Mesodermal cell (in vitro differentiated cells): Measurements from ENCODE around the gene SLC17A2.

Source experiments
- H3K27ac ChIP-seq: 2 replicates; pipeline ENCODE4 v1.7.0; 2013; ENCODE audit warnings: mild to moderate bottlenecking, low read depth, low read length, moderate library complexity; ENCODE audit not compliant: severe bottlenecking
- H3K36me3 ChIP-seq: 2 replicates; pipeline ENCODE4 v1.7.1; 2013; ENCODE audit warnings: mild to moderate bottlenecking, low read length, moderate library complexity; ENCODE audit not compliant: control insufficient read depth, insufficient read depth
- H3K4me1 ChIP-seq: one replicate; pipeline ENCODE4 v1.7.1; 2013; ENCODE audit warnings: mild to moderate bottlenecking, low read length; ENCODE audit not compliant: insufficient read depth, control insufficient read depth, poor library complexity, severe bottlenecking
- H3K4me3 ChIP-seq: 2 replicates; pipeline ENCODE4 v1.7.0; 2013; ENCODE audit warnings: low read length, control low read depth, mild to moderate bottlenecking; ENCODE audit not compliant: insufficient read depth, poor library complexity, severe bottlenecking; ENCODE audit errors: extremely low read depth
- H3K9me3 ChIP-seq: 2 replicates; pipeline ENCODE4 v1.7.1; 2013; ENCODE audit warnings: mild to moderate bottlenecking, low read length, moderate library complexity; ENCODE audit not compliant: control insufficient read depth
- WGBS, 2 experiments: methylation state at CpG; one replicate each; pipeline ENCODE4 v1.1.5; 2013; ENCODE audit warnings: missing lambda C conversion rate in 2 of 2; ENCODE audit not compliant: insufficient coverage in 2 of 2; 5-methylcytosine and 5-hydroxymethylcytosine counted together

SLC17A2 gene

GRCh38 chr6:25918083-25918683, 12.3 kb downstream of the SLC17A2 start:
- 50% methylated on average over 1 of the region's 5 CpGs; no CpG with 5 or more reads in 1 of the 2 experiments for WGBS, 2 experiments
- Histone ChIP-seq H3K27ac (no peak overlapping the region), H3K4me3 (no peak overlapping the region), H3K36me3 (no peaks in the 10 kb centered on the region), H3K4me1 (no peaks in the 10 kb centered on the region), H3K9me3 (no peaks in the 10 kb centered on the region)

- Histone ChIP-seq H3K9me3 (no peaks in the 10 kb centered on the region), H3K27ac (no peak overlapping the region), H3K36me3 (no peaks in the 10 kb centered on the region), H3K4me3 (no peak overlapping the region), H3K4me1 (no peaks in the 10 kb centered on the region)
- WGBS, 2 experiments = 90 to 97% methylated on average over 2 to 4 of the region's 7 CpGs
Observed at GRCh38 chr6:25916789-25917490, 13.6 kb downstream of the SLC17A2 start.

DNA sequence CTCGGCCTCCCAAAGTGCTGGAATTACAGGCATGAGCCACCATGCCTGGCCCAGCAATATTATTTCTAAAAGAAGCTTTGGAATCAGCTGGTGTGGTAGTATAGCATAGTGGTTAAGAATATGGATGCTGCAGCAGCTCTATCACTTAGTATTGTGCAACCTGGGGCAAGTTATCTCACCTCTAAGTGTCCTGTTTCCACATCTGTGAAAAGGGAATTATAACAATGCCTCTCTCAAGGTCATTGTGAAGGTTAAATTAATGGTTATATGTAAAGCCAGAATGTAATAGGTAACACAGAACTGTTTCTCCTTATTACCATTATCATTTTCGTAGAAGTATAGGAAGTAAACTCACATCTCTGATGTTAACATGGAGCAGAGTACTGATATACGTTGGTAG, 14.2 kb downstream of the SLC17A2 start:
- 71 to 79% methylated on average over 1 of the region's 3 CpGs for WGBS, 2 experiments
- no peaks in the 10 kb centered on the region for H3K36me3 ChIP-seq
- no peak overlapping the region for H3K4me3 ChIP-seq
- H3K27ac ChIP-seq = no peak overlapping the region
- H3K9me3 ChIP-seq = no peaks in the 10 kb centered on the region
- no peaks in the 10 kb centered on the region for H3K4me1 ChIP-seq

DNA sequence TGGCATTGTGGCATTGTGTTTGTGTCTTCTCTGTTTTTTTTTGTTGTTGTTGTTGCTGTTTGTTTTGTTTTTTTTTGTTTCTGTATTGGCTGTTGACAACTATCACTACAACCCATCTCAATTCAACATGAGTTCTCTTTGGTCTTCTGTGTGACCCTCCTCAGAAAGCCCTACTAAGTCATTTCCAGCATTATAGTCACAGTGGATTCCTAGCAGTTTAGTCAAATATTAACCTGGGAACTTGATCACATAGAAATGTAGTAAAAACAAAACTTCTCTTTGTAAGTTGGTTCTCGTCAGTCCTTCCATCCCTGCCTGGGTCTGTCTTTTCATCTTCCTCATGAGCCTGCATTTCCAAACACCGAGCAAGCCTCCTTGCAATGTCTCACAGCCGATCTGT, 16.8 kb downstream of the SLC17A2 start:
- Histone ChIP-seq H3K36me3 (no peaks in the 10 kb centered on the region), H3K9me3 (no peaks in the 10 kb centered on the region), H3K4me3 (no peak overlapping the region), H3K4me1 (no peaks in the 10 kb centered on the region), H3K27ac (no peak overlapping the region)
- WGBS, 2 experiments = 56 to 80% methylated on average over 2 to 3 of the region's 3 CpGs

DNA sequence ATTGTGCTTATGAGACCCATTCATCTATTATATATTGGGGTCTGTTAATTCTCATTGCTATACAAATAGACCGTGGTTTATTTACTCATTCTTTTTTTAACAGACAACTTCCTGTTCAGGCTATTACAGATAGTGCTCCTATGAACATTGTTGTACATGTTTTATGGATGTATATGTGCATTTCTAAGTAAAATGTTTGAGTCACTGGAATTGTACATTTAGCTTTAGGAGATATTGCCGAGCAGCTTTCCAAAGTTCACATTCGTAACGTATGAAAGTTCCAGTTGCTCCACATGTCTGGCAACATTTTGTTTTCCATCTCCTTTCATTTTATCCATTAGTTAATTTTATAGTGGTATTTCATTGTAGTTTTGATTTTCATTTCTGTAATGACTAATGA, 19.1 kb downstream of the SLC17A2 start:
- Histone ChIP-seq H3K27ac (no peak overlapping the region), H3K9me3 (no peaks in the 10 kb centered on the region), H3K36me3 (no peaks in the 10 kb centered on the region), H3K4me3 (no peak overlapping the region), H3K4me1 (no peaks in the 10 kb centered on the region)
- 100% methylated on average over 1 of the region's 4 CpGs; no CpG with 5 or more reads in 1 of the 2 experiments for WGBS, 2 experiments

DNA sequence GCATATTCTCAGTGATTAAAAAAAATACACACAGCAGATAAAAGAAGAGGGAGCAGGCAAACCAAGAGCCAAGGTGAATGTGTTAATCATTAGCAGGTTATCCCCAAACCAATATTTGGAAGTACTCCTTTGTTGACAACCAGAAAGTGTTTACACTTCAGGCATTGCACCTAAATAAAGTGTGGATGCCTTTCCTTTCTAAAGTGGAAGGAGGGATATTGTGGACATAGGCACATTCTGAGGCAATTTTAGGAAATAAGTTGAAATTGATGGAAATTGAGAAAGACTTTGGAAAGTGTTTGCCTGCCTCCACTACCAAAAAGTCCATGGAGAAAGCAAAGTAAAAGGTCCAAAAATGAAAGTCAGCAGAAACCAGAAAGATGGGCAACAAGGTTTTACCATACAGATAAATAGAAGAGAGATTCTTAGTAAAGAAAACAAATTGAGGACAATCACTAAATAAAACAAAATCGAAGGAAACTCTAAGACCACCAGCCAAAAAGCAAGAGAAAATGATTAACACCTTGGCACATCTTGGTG, 22.9 kb downstream of the SLC17A2 start:
- Histone ChIP-seq H3K36me3 (no peaks in the 10 kb centered on the region), H3K9me3 (no peaks in the 10 kb centered on the region), H3K27ac (no peak overlapping the region), H3K4me1 (no peaks in the 10 kb centered on the region), H3K4me3 (no peak overlapping the region)
- WGBS, 2 experiments = no CpG with 5 or more reads among the region's 1 CpG

- Histone ChIP-seq H3K4me3 (no peak overlapping the region), H3K9me3 (no peaks in the 10 kb centered on the region), H3K27ac (no peak overlapping the region), H3K36me3 (no peaks in the 10 kb centered on the region), H3K4me1 (peaks cover 11% of the 10 kb centered on the region)
- 83 to 100% methylated on average over 2 of the region's 4 CpGs for WGBS, 2 experiments
Observed at GRCh38 chr6:25903467-25904099, 26.9 kb downstream of the SLC17A2 start.

GRCh38 chr6:25902071-25902470, 28.4 kb downstream of the SLC17A2 start:
- Histone ChIP-seq H3K36me3 (no peaks in the 10 kb centered on the region), H3K27ac (no peak overlapping the region), H3K9me3 (no peaks in the 10 kb centered on the region), H3K4me3 (no peak overlapping the region), H3K4me1 (peaks cover 11% of the 10 kb centered on the region)
- no CpG with 5 or more reads among the region's 1 CpG for WGBS, 2 experiments

DNA sequence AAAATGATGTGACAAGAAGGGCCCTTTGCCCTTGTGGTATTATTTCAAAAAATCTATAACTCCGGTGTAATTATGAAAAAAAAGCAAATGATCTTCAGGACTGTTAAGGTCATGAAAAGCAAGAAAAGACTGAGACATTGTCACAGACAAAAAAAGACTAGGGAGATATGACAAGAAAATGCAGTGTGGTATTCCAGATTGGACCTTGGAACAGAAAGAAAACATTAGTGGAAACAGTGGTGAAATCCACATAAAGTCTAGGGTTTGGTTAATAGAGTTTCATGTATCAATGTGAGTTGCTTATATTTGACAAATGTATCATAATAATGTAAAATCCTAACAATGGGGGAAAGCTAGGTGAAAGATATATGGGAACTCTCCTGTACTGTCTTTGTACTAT, 29.6 kb downstream of the SLC17A2 start:
- 100% methylated on average over 1 of the region's 1 CpG; no CpG with 5 or more reads in 1 of the 2 experiments for WGBS, 2 experiments
- H3K9me3 ChIP-seq = no peaks in the 10 kb centered on the region
- no peak overlapping the region for H3K4me3 ChIP-seq
- H3K27ac ChIP-seq = no peak overlapping the region
- H3K36me3 ChIP-seq = no peaks in the 10 kb centered on the region
- peaks cover 11% of the 10 kb centered on the region for H3K4me1 ChIP-seq

DNA sequence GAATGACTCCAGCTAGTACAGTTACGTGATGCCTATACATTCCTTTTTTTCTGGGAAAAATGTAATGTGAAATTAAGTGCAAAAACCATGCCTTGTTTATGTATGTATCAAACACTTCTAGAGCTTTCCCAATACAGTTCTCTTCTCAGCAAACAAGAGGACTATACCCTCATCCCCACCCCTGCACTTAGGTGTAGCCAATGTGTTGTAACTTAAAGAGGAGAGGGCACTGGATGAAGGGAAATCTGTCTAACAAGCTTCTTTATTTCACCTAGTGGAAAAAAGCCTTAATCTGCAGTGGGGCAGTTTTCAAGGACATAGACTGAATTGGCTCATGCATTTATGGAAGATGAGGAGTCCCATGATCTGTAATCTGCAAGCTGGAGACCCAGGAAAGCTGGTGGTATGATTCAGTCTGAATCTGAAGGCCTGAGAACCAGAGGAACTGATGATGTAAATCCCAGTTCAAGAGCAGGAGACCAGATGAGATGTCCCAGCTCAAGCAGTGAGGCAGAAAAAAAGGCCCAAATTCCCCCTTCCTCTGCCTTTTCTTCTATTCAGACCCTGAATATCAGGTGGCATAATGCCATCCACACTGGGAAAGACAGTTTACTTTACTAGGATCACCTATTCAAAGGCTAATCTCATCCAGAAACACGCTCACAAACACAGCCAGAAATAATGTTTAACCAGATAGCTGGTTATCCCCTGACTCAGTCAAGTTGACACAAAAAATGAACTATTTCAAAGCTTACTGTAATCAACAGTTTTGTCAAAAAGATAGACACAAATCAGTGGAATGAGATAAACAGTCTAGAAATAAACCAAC, 30.7 kb downstream of the SLC17A2 start:
- Histone ChIP-seq H3K27ac (no peak overlapping the region), H3K9me3 (no peaks in the 10 kb centered on the region)
- 83 to 91% methylated on average over 1 of the region's 2 CpGs for WGBS, 2 experiments

More for the DNA sequence above, 30.7 kb downstream of the SLC17A2 start:
- H3K4me1 ChIP-seq = peaks cover 11% of the 10 kb centered on the region
- H3K4me3 ChIP-seq = no peak overlapping the region
- no peaks in the 10 kb centered on the region for H3K36me3 ChIP-seq
